Left ventricle myocardium inferior (tissue), 1 donor: ENCODE data around the gene OGDH. TPM values are rescaled to one million over a fixed set of nuclear protein-coding genes. Genes with fewer than 3 reads are reported as not detected.

Experiments used
- DNase-seq: peaks from one replicate; pipeline ENCODE4 v3.0.0-alpha.2; 2020
- H3K27ac ChIP-seq: fragments of 200-600 bp; replicated peaks from 2 replicates; pipeline ENCODE4 v1.8.0; 2021
- H3K27me3 ChIP-seq: fragments of 200-600 bp; 2 replicates; pipeline ENCODE4 v1.8.0; 2021; ENCODE audit warnings: low read depth
- H3K36me3 ChIP-seq: fragments of 200-600 bp; 2 replicates; pipeline ENCODE4 v1.8.0; 2021
- H3K4me1 ChIP-seq: fragments of 200-600 bp; 2 replicates; pipeline ENCODE4 v1.8.0; 2021
- H3K4me3 ChIP-seq: fragments of 200-600 bp; 2 replicates; pipeline ENCODE4 v1.8.0; 2021; ENCODE audit warnings: mild to moderate bottlenecking, moderate library complexity
- H3K9me3 ChIP-seq: fragments of 200-600 bp; replicated peaks from 2 replicates; pipeline ENCODE4 v1.8.0; 2021
- intact Hi-C: fragments of 100-400 bp; cut with micrococcal nuclease; formaldehyde crosslinking; loops from one replicate; pipeline ENCODE4 v1.11.0; 2022
- total RNA-seq: library from RNA; stranded (reverse); fragmentation: NEBNext Ultra II Directional; extraction: Animal tissue kit (Norgen Biotek cat#: 25700); gene quantifications from one replicate; pipeline ENCODE4 v1.2.1, GENCODE V29; 2021
- TF ChIP-seq, protein P1 (sequence below): fragments of 200-600 bp; IDR thresholded peaks from 2 replicates; pipeline ENCODE4 v1.8.0; 2021; ENCODE audit warnings: antibody characterized with exemption, mild to moderate bottlenecking, borderline replicate concordance
- donor health status: DM: no; HTN: yes; CAD: no; lungs with severe emphysema.

The OGDH gene
- total RNA-seq, 1 donor from 2014 or later, result 677 TPM

DNA sequence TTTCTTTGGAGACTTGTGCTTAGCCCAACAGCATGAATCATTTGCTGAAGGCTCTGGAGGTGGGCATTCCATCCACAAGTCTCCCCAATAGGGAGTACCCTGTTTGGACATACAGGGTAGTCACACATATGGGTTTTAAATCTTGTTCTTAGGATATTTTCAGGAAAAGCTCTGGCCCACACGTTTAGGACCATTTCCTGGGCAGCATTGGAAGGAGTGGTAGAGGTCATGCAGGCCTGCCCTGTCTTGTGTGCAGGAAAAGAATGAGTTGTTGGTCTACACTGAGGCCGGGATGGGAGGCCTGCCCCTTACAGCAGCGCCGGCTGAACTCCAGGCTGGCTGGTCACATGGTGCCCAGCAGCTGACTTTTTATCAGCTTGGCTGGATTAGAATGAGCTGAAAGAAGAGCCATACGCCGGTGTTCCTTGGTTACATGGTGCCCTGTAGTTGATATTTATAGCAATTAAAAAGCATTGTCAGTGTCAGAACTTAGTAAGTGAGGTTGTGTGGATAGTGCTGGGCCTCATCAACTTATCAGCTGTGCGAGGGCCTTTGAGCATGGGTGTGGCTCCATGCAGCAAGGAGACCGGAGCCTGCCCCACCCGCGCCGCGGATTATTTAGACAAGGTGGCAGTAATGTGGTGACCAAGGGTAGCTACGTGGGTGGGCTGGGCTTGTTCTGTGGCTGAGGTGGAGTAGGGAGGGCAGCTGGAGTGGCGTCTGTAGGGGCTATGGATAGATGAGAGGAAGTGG lies 28.6 kb downstream of the OGDH start:
- TF ChIP-seq, protein P1, sequence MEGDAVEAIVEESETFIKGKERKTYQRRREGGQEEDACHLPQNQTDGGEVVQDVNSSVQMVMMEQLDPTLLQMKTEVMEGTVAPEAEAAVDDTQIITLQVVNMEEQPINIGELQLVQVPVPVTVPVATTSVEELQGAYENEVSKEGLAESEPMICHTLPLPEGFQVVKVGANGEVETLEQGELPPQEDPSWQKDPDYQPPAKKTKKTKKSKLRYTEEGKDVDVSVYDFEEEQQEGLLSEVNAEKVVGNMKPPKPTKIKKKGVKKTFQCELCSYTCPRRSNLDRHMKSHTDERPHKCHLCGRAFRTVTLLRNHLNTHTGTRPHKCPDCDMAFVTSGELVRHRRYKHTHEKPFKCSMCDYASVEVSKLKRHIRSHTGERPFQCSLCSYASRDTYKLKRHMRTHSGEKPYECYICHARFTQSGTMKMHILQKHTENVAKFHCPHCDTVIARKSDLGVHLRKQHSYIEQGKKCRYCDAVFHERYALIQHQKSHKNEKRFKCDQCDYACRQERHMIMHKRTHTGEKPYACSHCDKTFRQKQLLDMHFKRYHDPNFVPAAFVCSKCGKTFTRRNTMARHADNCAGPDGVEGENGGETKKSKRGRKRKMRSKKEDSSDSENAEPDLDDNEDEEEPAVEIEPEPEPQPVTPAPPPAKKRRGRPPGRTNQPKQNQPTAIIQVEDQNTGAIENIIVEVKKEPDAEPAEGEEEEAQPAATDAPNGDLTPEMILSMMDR, result no peak
- Histone ChIP-seq H3K36me3 (peaks cover 11% of the 10 kb centered on the region), H3K27me3 (no peaks in the 10 kb centered on the region), H3K27ac (peak overlapping the region; percentile 86), H3K9me3 (no peaks in the 10 kb centered on the region), H3K4me1 (peaks cover 100% of the 10 kb centered on the region), H3K4me3 (peak overlapping the region; percentile 1)
- peak; percentile 67 for DNase-seq
- intact Hi-C loops, result no loop called here

DNA sequence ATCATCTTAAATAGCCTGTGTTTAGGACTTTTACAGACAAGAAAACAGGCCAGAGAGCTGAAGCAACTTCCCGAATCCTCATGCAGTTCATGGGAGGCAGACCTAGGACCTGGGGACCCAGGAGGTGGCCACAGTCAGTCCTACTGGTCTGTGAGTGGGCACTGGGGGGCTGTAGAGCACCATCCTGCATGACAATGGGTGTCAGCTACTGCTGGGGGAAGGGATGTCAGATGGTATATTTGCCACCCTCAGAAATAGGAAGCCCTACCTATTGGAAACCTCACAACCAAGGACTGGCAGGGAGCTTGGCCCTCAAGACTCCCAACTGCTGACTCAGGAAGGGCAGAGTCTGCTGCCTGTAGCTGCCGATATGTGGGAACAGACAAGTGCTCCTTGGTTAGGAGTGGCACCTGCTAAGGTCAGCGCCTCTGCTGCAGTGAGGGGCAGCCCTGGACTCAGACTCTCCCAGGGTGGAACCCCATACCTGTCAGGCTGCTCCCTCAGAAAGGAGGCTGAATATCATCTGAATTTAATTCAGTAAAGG lies 29.7 kb downstream of the OGDH start:
- H3K36me3 ChIP-seq, result peaks cover 3% of the 10 kb centered on the region
- no peak overlapping the region for H3K4me3 ChIP-seq
- no peaks in the 10 kb centered on the region for H3K27me3 ChIP-seq
- no peak for DNase-seq
- peaks cover 100% of the 10 kb centered on the region for H3K4me1 ChIP-seq
- no peaks in the 10 kb centered on the region for H3K9me3 ChIP-seq
- peak overlapping the region; percentile 86 for H3K27ac ChIP-seq
- TF ChIP-seq, protein P1, result no peak
- intact Hi-C loops, result no loop called here

DNA sequence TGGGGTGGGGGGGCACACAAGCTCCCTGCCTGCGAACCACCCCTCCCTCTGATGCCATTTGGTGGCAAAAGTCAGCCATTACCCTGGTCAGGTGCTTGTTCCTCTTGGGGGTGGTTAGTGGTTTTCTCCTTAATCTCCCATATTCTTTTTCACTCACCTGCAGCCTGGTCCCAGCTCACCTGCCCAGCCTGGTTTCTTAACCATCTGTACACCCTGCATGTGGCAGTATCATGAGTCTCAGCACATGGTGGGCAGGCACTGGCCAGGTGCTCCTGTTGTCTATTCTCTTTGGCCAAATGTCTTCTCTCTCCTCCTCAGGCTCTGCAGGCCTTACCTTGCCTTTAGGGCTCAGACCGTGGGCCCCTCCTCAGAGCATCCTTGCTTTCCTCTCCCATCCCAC lies 30.5 kb downstream of the OGDH start:
- peak overlapping the region; percentile 86 for H3K27ac ChIP-seq
- peaks cover 100% of the 10 kb centered on the region for H3K4me1 ChIP-seq
- H3K36me3 ChIP-seq, result peaks cover 3% of the 10 kb centered on the region
- no peaks in the 10 kb centered on the region for H3K9me3 ChIP-seq
- H3K27me3 ChIP-seq, result no peaks in the 10 kb centered on the region
- TF ChIP-seq, protein P1, result no peak
- DNase-seq, result no peak
- H3K4me3 ChIP-seq, result no peak overlapping the region
- intact Hi-C loops, result no loop called here

DNA sequence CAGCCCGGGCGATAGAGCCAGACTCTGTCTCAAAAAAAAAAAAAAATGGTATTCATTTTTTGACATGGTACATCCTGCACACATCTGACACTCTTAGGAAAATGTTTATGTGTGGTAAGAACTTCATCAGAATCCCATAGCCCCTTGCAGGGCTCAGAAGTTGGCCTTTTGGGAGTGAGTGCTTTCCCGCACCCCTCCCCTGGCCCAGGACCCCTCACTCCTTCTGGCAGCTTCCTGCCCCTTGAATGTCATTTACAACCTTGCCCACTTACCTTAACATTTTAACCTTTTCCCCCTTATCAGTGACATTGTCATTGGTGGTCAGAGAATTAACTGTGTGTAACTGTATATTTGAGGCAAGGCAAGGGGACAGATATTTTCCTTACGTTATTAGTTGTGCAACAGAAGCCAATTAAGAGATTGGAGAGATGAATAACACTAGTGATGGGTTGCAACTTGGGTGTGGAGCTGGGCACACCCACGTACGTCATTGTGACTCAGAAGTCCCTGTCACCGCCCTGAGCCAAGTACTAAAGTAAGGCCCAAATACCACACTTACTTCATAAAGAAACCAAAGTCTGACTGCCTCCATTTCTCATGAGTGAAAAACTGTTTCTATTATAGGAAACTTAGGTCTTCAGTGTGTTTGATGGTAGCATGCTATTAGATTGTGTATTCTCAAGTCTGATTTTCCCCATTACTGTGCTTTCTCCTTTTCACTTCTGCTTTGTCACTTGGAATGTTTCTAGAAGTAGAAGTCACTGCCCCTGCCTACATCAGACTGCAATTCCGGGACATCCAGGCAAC lies 31.6 kb downstream of the OGDH start:
- no peaks in the 10 kb centered on the region for H3K9me3 ChIP-seq
- H3K4me1 ChIP-seq, result peaks cover 95% of the 10 kb centered on the region
- intact Hi-C loops, result no loop called here
- no peak overlapping the region for H3K4me3 ChIP-seq
- peak; percentile 38 for DNase-seq
- TF ChIP-seq, protein P1, result no peak
- no peaks in the 10 kb centered on the region for H3K27me3 ChIP-seq
- H3K27ac ChIP-seq, result peak overlapping the region; percentile 86
- H3K36me3 ChIP-seq, result no peaks in the 10 kb centered on the region

DNA sequence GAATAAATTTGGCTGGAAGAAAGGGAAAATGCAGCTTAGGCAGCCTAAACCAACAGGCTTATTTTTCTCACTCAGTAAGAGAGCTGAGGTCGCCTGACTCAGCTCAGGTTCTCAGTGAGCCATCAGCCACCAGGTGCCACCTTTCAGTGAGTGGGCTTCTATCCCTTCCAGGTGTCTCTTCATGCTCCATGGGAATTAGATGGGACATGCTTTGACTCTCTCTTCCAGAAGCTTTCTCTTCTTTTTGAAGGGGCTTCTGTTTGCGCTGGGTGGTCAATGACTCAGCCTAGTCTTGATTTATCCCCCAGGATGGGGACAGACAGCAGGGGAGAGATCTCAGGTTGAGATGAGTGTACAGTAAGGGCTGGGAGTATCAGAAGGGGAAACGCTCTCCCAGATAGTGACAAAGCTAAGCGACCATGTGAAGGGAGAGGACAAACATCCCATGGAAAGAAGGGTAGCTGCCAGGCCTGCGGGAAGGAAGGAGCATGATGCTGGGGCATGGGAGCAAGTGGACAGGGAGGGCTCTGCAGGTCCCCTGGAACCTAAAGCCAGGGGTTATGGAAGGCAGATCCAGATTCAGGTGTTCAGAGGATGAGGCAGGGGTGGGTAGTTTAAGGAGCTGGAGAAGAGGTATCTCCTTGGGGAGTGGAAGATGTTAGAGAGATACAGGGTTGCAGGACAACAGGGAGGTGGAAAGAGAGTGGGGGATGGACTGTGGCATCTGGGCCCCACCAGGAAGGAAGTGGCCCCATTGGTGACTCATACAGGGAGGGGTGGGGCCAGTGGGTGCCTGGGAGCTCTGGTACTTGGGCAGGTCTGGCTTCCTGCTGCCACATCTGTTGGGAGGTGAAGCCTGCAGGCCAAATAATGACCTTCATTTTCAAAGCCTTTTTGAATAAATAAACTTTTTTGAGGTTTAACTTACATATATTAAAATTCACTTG lies 32.5 kb downstream of the OGDH start:
- H3K4me3 ChIP-seq, result no peak overlapping the region
- TF ChIP-seq, protein P1, result no peak
- no peaks in the 10 kb centered on the region for H3K27me3 ChIP-seq
- H3K9me3 ChIP-seq, result no peaks in the 10 kb centered on the region
- H3K36me3 ChIP-seq, result no peaks in the 10 kb centered on the region
- peaks cover 92% of the 10 kb centered on the region for H3K4me1 ChIP-seq
- intact Hi-C loops, result no loop called here
- peak overlapping the region; percentile 86 for H3K27ac ChIP-seq
- peak; percentile 56 for DNase-seq
